NCI-H146 treated with DMSO at 0.1 percent for 48 hours (cell line): ENCODE results near the gene CYP4F11.
"Not testable (repeated sequence)": the region's sequence is repeated elsewhere in the genome, so short reads cannot be mapped to it uniquely, and the experiment has no call there.

ENCODE experiments used
- DNase-seq: peaks from one replicate; lab custom pipeline; 2025; ENCODE audit not compliant: unreplicated experiment; lab: John Stamatoyannopoulos, UW

The CYP4F11 gene

GRCh38 chr19:15885167-15885566 lies 49.2 kb downstream of the CYP4F11 start:
- no peak for DNase-seq

- not testable (repeated sequence) for DNase-seq
Observed at GRCh38 chr19:15883329-15883728, 51.0 kb downstream of the CYP4F11 start.

- DNase-seq, result no peak
Observed at GRCh38 chr19:15874821-15875474, 59.4 kb downstream of the CYP4F11 start.

GRCh38 chr19:15873771-15874170 lies 60.6 kb downstream of the CYP4F11 start:
- not testable (repeated sequence) for DNase-seq

- DNase-seq, result no peak
Observed at GRCh38 chr19:15871570-15871969, 62.8 kb downstream of the CYP4F11 start.

GRCh38 chr19:15869873-15870272 lies 64.5 kb downstream of the CYP4F11 start:
- no peak for DNase-seq

- DNase-seq, result no peak
Observed at GRCh38 chr19:15869109-15869555, 65.2 kb downstream of the CYP4F11 start.

GRCh38 chr19:15866636-15867035 lies 67.7 kb downstream of the CYP4F11 start:
- DNase-seq, result no peak

- no peak for DNase-seq
Observed at GRCh38 chr19:15864824-15865223, 69.5 kb downstream of the CYP4F11 start.

- DNase-seq, result no peak
Observed at GRCh38 chr19:15863272-15863671, 71.1 kb downstream of the CYP4F11 start.

- no peak for DNase-seq
Observed at GRCh38 chr19:15862444-15862843, 71.9 kb downstream of the CYP4F11 start.
